B cell (primary cell): ENCODE data around the gene CSTA. TPM values are rescaled to one million over a fixed set of nuclear protein-coding genes. Genes with fewer than 3 reads are reported as not detected.

Source experiments
- ATAC-seq: fragments of 200-7000 bp; cut with Tn5 transposase; one replicate; pipeline ENCODE4 v1.10.0; 2021; ENCODE audit warnings: low read depth, mild to moderate bottlenecking, moderate number of reproducible peaks, moderate library complexity
- CTCF ChIA-PET: fragments of 350-600 bp; sonication (Branson Sonifier 250); formaldehyde crosslinking; loops from one replicate; lab custom pipeline; 2021; ENCODE audit warnings: antibody characterized with exemption, inconsistent platforms; lab: Charles Lee
- POLR2A ChIA-PET: fragments of 350-600 bp; sonication (Branson Sonifier 250); formaldehyde crosslinking; loops from one replicate; lab custom pipeline; 2021; ENCODE audit warnings: antibody characterized with exemption; lab: Charles Lee
- DNase-seq: peaks from one replicate; pipeline ENCODE4 v3.0.0; 2013
- H2AFZ ChIP-seq: 2 replicates; pipeline ENCODE4 v1.6.1; 2012; ENCODE audit warnings: mild to moderate bottlenecking, low read depth, low read length; ENCODE audit not compliant: insufficient read depth, poor library complexity, severe bottlenecking
- H3K27ac ChIP-seq, 2 donors: 1 replicate in 1 of 2; 2 replicates in 1 of 2; pipeline ENCODE4 v1.5.1; 2012 to 2013; ENCODE audit warnings: low read length in 2 of 2, mild to moderate bottlenecking in 2 of 2, moderate library complexity in 1 of 2
- H3K27me3 ChIP-seq, 4 experiments: fragments of 200-600 bp in 1 of 4; sonication (generic) in 1 of 4; replicated peaks in 1 of 4; 1 replicate in 2 of 4; 2 replicates in 2 of 4; pipeline versions ENCODE4 v1.6.1 to v1.7.0; 2013 to 2016; ENCODE audit warnings: low read length in 3 of 4, mild to moderate bottlenecking in 2 of 4, mixed read lengths in 1 of 4, moderate library complexity in 1 of 4; ENCODE audit not compliant: insufficient read depth in 4 of 4, control insufficient read depth in 3 of 4; ENCODE audit errors: control extremely low read depth in 1 of 4
- H3K36me3 ChIP-seq, 2 experiments: replicated peaks in 1 of 2; 1 replicate in 1 of 2; 2 replicates in 1 of 2; pipeline versions ENCODE4 v1.6.1 to v1.7.1; 2013; ENCODE audit warnings: low read length in 1 of 2; ENCODE audit not compliant: insufficient read depth in 2 of 2, control insufficient read depth in 1 of 2; ENCODE audit errors: control extremely low read depth in 1 of 2, extremely low read depth in 1 of 2
- H3K4me1 ChIP-seq, 2 donors: fragments of 200-600 bp in 1 of 2; sonication (generic) in 1 of 2; 1 replicate in 1 of 2; 2 replicates in 1 of 2; pipeline versions ENCODE4 v1.5.1 to v1.6.1; 2013 to 2017; ENCODE audit warnings: low read length in 2 of 2; ENCODE audit not compliant: control insufficient read depth in 2 of 2, insufficient read depth in 2 of 2
- H3K4me2 ChIP-seq: replicated peaks from 2 replicates; pipeline ENCODE3; 2012; ENCODE audit warnings: mild to moderate bottlenecking, low read depth, low read length; ENCODE audit not compliant: poor library complexity, severe bottlenecking
- H3K4me3 ChIP-seq, 5 experiments: fragments of 200-600 bp in 1 of 5; sonication (generic) in 1 of 5; 1 replicate in 3 of 5; 2 replicates in 2 of 5; pipeline versions ENCODE4 v1.5.1 to v1.7.0; 2011 to 2016; ENCODE audit warnings: low read length in 4 of 5, mild to moderate bottlenecking in 4 of 5, low read depth in 2 of 5, control low read depth in 1 of 5, moderate library complexity in 1 of 5; ENCODE audit not compliant: insufficient read depth in 1 of 5; ENCODE audit errors: control extremely low read depth in 1 of 5, extremely low read depth in 1 of 5
- H3K79me2 ChIP-seq: fragments of 200-600 bp; sonication (generic); one replicate; pipeline ENCODE4 v1.6.0; 2016; ENCODE audit warnings: low read length; ENCODE audit not compliant: control insufficient read depth, insufficient read depth
- H3K9ac ChIP-seq: fragments of 200-600 bp; sonication (generic); 2 replicates; pipeline ENCODE4 v1.6.1; 2017; ENCODE audit warnings: mild to moderate bottlenecking, low read length, moderate library complexity
- H3K9me3 ChIP-seq, 3 donors: one replicate each; pipeline versions ENCODE4 v1.6.1 to v1.7.1; 2013; ENCODE audit warnings: low read length in 2 of 3; ENCODE audit not compliant: control insufficient read depth in 2 of 3, insufficient read depth in 1 of 3; ENCODE audit errors: control extremely low read depth in 1 of 3
- H4K20me1 ChIP-seq: 2 replicates; pipeline ENCODE4 v1.6.0; 2012; ENCODE audit warnings: mild to moderate bottlenecking, low read length; ENCODE audit not compliant: insufficient read depth, control insufficient read depth, poor library complexity, severe bottlenecking
- H3K27ac Mint-ChIP-seq: one replicate; pipeline ENCODE4 v1.8.0; 2021; ENCODE audit warnings: mixed read lengths
- H3K27me3 Mint-ChIP-seq: one replicate; pipeline ENCODE4 v1.8.0; 2021; ENCODE audit warnings: mixed read lengths
- H3K4me1 Mint-ChIP-seq: one replicate; pipeline ENCODE4 v1.8.0; 2021; ENCODE audit warnings: mixed read lengths
- H3K4me3 Mint-ChIP-seq: one replicate; pipeline ENCODE4 v1.8.0; 2021; ENCODE audit warnings: mixed read lengths
- H3K9me3 Mint-ChIP-seq: one replicate; pipeline ENCODE4 v1.8.0; 2022; ENCODE audit warnings: mixed read lengths; ENCODE audit not compliant: insufficient read depth
- EZH2 ChIP-seq: IDR thresholded peaks from 2 replicates; pipeline ENCODE4 v1.6.1; 2012; ENCODE audit warnings: borderline replicate concordance, low read depth, mild to moderate bottlenecking, moderate library complexity, low read length; ENCODE audit not compliant: insufficient read depth, poor library complexity, severe bottlenecking
- WGBS: methylation state at CpG from one replicate; pipeline ENCODE4 v1.1.5; 2013; ENCODE audit warnings: missing lambda C conversion rate; ENCODE audit not compliant: insufficient coverage; 5-methylcytosine and 5-hydroxymethylcytosine counted together
- intact Hi-C: fragments of 100-400 bp; cut with micrococcal nuclease; formaldehyde crosslinking; loops from one replicate; pipeline ENCODE4 v1.10.0; 2022
- polyA plus RNA-seq: library from polyadenylated mRNA; depleted of rRNA; stranded (reverse); fragments of >200 nt; gene quantifications from 2 replicates; pipeline ENCODE4 v1.2.3, GENCODE V29; 2012
- total RNA-seq, 2 donors: library from RNA; stranded (reverse); fragments of 120-200 nt in 1 of 2; gene quantifications; 1 replicate in 1 of 2; 2 replicates in 1 of 2; pipeline versions ENCODE4 v1.2.3 to v1.2.4, GENCODE V29; 2013 to 2022
- TF ChIP-seq, protein P1 (sequence below): fragments of 200-600 bp; IDR thresholded peaks from one replicate; pipeline ENCODE4 v1.8.0; 2022; ENCODE audit warnings: antibody characterized with exemption, mild to moderate bottlenecking

Gene CSTA
- total and polyA plus RNA-seq, 2 donors (not counting 1 experiment from before 2014, with no cell fraction given) = 1.3 TPM; not detected in 1

- H3K27ac ChIP-seq = no peak overlapping the region
- Mint-ChIP-seq H3K4me1 (no peaks in the 10 kb centered on the region), H3K27ac (no peak overlapping the region), H3K9me3 (peaks cover 11% of the 10 kb centered on the region), H3K27me3 (peaks cover 14% of the 10 kb centered on the region), H3K4me3 (no peak overlapping the region)
- 72% methylated on average over 4 of the region's 4 CpGs for WGBS
- H3K36me3 ChIP-seq = no peaks in the 10 kb centered on the region
- H4K20me1 ChIP-seq = no peaks in the 10 kb centered on the region
- no peak overlapping the region for H2AFZ ChIP-seq
- peaks cover 0 to 13% (median 1%) of the 10 kb centered on the region in 3 donors for H3K9me3 ChIP-seq
- no peaks in the 10 kb centered on the region for H3K79me2 ChIP-seq
- CTCF ChIA-PET = no interaction called here
- no peak for ATAC-seq
- H3K4me3 ChIP-seq = no peak overlapping the region
- no peak overlapping the region for H3K9ac ChIP-seq
- POLR2A ChIA-PET = no interaction called here
- no peak for TF ChIP-seq EZH2
- TF ChIP-seq, protein P1, sequence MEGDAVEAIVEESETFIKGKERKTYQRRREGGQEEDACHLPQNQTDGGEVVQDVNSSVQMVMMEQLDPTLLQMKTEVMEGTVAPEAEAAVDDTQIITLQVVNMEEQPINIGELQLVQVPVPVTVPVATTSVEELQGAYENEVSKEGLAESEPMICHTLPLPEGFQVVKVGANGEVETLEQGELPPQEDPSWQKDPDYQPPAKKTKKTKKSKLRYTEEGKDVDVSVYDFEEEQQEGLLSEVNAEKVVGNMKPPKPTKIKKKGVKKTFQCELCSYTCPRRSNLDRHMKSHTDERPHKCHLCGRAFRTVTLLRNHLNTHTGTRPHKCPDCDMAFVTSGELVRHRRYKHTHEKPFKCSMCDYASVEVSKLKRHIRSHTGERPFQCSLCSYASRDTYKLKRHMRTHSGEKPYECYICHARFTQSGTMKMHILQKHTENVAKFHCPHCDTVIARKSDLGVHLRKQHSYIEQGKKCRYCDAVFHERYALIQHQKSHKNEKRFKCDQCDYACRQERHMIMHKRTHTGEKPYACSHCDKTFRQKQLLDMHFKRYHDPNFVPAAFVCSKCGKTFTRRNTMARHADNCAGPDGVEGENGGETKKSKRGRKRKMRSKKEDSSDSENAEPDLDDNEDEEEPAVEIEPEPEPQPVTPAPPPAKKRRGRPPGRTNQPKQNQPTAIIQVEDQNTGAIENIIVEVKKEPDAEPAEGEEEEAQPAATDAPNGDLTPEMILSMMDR = no peak
- H3K4me1 ChIP-seq = no peaks in the 10 kb centered on the region
- no peak overlapping the region for H3K4me2 ChIP-seq
- no peak for DNase-seq
- no peaks in the 10 kb centered on the region for H3K27me3 ChIP-seq
- intact Hi-C loops = no loop called here
These were observed 9.4 kb upstream of the CSTA start for GRCh38 chr3:122315619-122316018.

DNA sequence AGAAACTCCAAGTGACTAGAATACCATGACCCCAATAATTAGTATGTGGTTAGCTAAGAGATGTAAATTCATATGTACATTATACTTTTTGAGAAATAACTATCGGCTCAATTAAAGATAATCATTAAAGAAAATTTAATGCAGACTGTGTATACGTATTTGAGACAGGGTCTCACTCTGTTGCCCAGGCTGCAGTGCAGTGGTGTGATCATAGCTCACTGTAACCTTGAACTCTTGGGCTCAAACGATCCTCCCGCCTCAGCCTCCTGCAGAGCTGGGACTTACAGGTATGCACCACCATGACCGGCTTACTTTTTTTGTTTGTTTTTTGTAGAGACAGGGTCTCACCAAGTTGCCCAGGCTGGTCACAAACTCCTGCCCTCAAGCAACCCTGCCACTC is 8.7 kb upstream of the CSTA start:
- CTCF ChIA-PET = no interaction called here
- no peak overlapping the region for H3K27ac Mint-ChIP-seq

More for the DNA sequence above, 8.7 kb upstream of the CSTA start:
- Histone ChIP-seq H3K4me2 (no peak overlapping the region), H2AFZ (no peak overlapping the region), H3K79me2 (no peaks in the 10 kb centered on the region), H3K4me3 (no peak overlapping the region), H3K27me3 (no peaks in the 10 kb centered on the region), H3K4me1 (no peaks in the 10 kb centered on the region), H3K27ac (no peak overlapping the region), H3K36me3 (no peaks in the 10 kb centered on the region), H3K9ac (no peak overlapping the region), H3K9me3 (peaks cover 0 to 13% (median 1%) of the 10 kb centered on the region in 3 donors), H4K20me1 (no peaks in the 10 kb centered on the region)
- ATAC-seq (no peak), DNase-seq (no peak)
- POLR2A ChIA-PET = no interaction called here
- H3K4me1 Mint-ChIP-seq = no peaks in the 10 kb centered on the region
- intact Hi-C loops = no loop called here
- H3K4me3 Mint-ChIP-seq = no peak overlapping the region
- WGBS = 50% methylated on average over 1 of the region's 5 CpGs
- no peak for TF ChIP-seq EZH2
- TF ChIP-seq, protein P1 = no peak
- H3K9me3 Mint-ChIP-seq = peaks cover 11% of the 10 kb centered on the region
- H3K27me3 Mint-ChIP-seq = peaks cover 14% of the 10 kb centered on the region
